Uterus (tissue), 2 donors: Measurements from ENCODE around the gene IGFL3.

Experiments
- CTCF ChIP-seq, 4 experiments: fragments of 200-600 bp in 2 of 4; fragments of 450-650 bp in 2 of 4; sonication (generic) in 2 of 4; IDR thresholded peaks; one replicate each; pipeline ENCODE4 v1.5.1; 2016 to 2019; ENCODE audit warnings: antibody characterized with exemption in 4 of 4, mild to moderate bottlenecking in 2 of 4, moderate library complexity in 1 of 4
- POLR2A ChIP-seq, 2 donors: fragments of 450-650 bp; IDR thresholded peaks; one replicate each; pipeline ENCODE4 v1.6.1; 2016; ENCODE audit warnings: antibody characterized with exemption in 2 of 2, mild to moderate bottlenecking in 1 of 2, moderate library complexity in 1 of 2

- TF ChIP-seq CTCF (IDR thresholded peaks at IDR 0.05): no peak
- no peak for TF ChIP-seq POLR2A (IDR thresholded peaks at IDR 0.05)
Measured at GRCh38 chr19:46082728-46083050, 41.8 kb downstream of the IGFL3 start.
